ENCODE results near the gene SLC25A12.

SLC25A12 gene

DNA sequence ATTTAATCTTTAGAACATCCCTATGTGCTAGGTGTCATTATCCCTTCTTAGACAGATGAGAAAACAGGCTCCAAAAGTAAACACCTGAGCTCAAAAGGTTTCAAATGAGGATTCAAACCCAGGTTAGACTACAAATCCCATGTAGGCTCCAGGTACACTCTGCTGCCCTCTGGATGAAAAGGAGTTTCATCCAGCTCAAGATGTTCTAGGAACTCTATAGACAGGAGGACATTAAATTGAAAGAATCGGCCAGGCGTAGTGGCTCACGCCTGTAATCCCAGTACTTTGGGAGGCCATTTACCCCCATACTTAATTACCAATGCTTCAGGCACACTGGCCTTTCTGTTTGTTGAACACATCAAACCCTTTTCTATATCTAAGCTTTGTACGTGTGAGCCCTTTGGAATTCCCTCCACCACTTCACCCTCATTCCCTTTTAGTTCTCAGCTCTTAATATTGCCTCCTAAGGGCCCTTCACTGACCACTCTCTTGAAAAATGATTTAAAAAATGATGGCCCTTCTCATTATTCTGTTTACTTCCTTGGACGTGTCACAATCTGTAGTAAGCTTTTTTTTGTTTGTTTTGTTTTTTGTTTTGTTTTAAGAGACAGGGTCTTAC is 10.7 kb downstream of the SLC25A12 start:
- no peak overlapping the region for H3K4me3 ChIP-seq (ENCODE audit: low read length)
- 94% methylated on average over 4 of the region's 5 CpGs for WGBS
- H3K27ac ChIP-seq (ENCODE audit: low read depth, low read length) = no peak overlapping the region
- H3K9me3 ChIP-seq (ENCODE audit: insufficient read depth, low read depth, low read length) = no peaks in the 10 kb centered on the region
- no peaks in the 10 kb centered on the region for H3K36me3 ChIP-seq (ENCODE audit: insufficient read depth, low read length)
- no peak overlapping the region for H3K9ac ChIP-seq (ENCODE audit: low read depth, low read length)
- H3K27me3 ChIP-seq (ENCODE audit: insufficient read depth, low read length) = no peaks in the 10 kb centered on the region
- H3K4me1 ChIP-seq (ENCODE audit: insufficient read depth, low read length) = peaks cover 4% of the 10 kb centered on the region

- H3K4me1 ChIP-seq (ENCODE audit: insufficient read depth, low read length) = peaks cover 5% of the 10 kb centered on the region
- no peak overlapping the region for H3K4me3 ChIP-seq (ENCODE audit: low read length)
- no peaks in the 10 kb centered on the region for H3K27me3 ChIP-seq (ENCODE audit: insufficient read depth, low read length)
- no peak overlapping the region for H3K27ac ChIP-seq (ENCODE audit: low read depth, low read length)
- H3K9me3 ChIP-seq (ENCODE audit: insufficient read depth, low read depth, low read length) = no peaks in the 10 kb centered on the region
- 100% methylated on average over 2 of the region's 2 CpGs for WGBS
- H3K36me3 ChIP-seq (ENCODE audit: insufficient read depth, low read length) = no peaks in the 10 kb centered on the region
- no peak overlapping the region for H3K9ac ChIP-seq (ENCODE audit: low read depth, low read length)
Observed at GRCh38 chr2:171882089-171882769, 11.8 kb downstream of the SLC25A12 start.

DNA sequence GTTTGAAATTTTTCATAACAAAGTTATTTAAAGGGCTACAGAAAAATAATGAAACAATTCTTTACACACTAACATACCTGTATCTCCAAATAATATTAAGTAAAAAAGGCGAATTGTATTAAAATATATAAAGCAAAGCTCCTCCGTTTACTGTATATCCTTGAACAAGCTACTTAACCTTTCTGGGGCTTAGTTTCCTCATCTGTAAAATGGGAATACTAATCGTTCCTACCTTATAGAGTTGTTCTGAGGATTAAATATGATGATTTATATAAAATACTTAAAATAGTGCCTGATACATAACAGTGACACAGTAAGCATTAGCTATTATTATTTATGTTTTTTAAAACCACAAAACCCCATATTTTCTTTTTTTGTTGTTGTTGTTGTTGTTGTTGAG is 13.3 kb downstream of the SLC25A12 start:
- H3K4me1 ChIP-seq (ENCODE audit: insufficient read depth, low read length) = peaks cover 5% of the 10 kb centered on the region
- 100% methylated on average over 2 of the region's 3 CpGs for WGBS
- H3K9ac ChIP-seq (ENCODE audit: low read depth, low read length) = no peak overlapping the region
- no peaks in the 10 kb centered on the region for H3K36me3 ChIP-seq (ENCODE audit: insufficient read depth, low read length)
- H3K27me3 ChIP-seq (ENCODE audit: insufficient read depth, low read length) = no peaks in the 10 kb centered on the region
- no peak overlapping the region for H3K4me3 ChIP-seq (ENCODE audit: low read length)
- H3K9me3 ChIP-seq (ENCODE audit: insufficient read depth, low read depth, low read length) = no peaks in the 10 kb centered on the region
- H3K27ac ChIP-seq (ENCODE audit: low read depth, low read length) = no peak overlapping the region

GRCh38 chr2:171879865-171880264 is 14.2 kb downstream of the SLC25A12 start:
- H3K27me3 ChIP-seq (ENCODE audit: insufficient read depth, low read length) = no peaks in the 10 kb centered on the region
- 80% methylated on average over 1 of the region's 1 CpG for WGBS
- peaks cover 5% of the 10 kb centered on the region for H3K4me1 ChIP-seq (ENCODE audit: insufficient read depth, low read length)
- no peak overlapping the region for H3K4me3 ChIP-seq (ENCODE audit: low read length)
- H3K9ac ChIP-seq (ENCODE audit: low read depth, low read length) = no peak overlapping the region
- no peaks in the 10 kb centered on the region for H3K36me3 ChIP-seq (ENCODE audit: insufficient read depth, low read length)
- H3K9me3 ChIP-seq (ENCODE audit: insufficient read depth, low read depth, low read length) = no peaks in the 10 kb centered on the region
- H3K27ac ChIP-seq (ENCODE audit: low read depth, low read length) = no peak overlapping the region

- Histone ChIP-seq H3K9me3 (ENCODE audit: insufficient read depth, low read depth, low read length) (no peaks in the 10 kb centered on the region), H3K4me1 (ENCODE audit: insufficient read depth, low read length) (peaks cover 5% of the 10 kb centered on the region), H3K9ac (ENCODE audit: low read depth, low read length) (no peak overlapping the region), H3K27me3 (ENCODE audit: insufficient read depth, low read length) (no peaks in the 10 kb centered on the region), H3K27ac (ENCODE audit: low read depth, low read length) (no peak overlapping the region), H3K4me3 (ENCODE audit: low read length) (no peak overlapping the region), H3K36me3 (ENCODE audit: insufficient read depth, low read length) (no peaks in the 10 kb centered on the region)
- 91% methylated on average over 2 of the region's 2 CpGs for WGBS
Observed at GRCh38 chr2:171878481-171878993, 15.5 kb downstream of the SLC25A12 start.

DNA sequence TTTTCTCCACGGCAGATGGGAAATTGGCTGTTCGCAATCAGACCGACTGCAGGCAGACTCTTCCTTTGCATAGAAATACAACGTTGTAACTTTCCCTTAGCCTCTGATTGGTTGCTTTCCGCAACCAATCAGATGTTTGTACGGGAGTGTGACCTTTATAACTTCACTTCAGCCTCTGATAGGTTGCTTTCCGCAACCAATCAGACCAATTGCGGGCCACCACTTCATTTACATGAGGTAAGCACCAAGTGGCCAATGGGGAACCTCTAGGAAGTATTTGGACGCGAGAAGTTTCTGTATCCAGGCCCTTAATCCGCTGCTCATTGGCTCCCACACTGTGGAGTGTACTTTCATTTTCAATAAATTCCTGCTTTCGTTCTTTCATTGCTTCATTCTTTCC is 19.1 kb downstream of the SLC25A12 start:
- 89% methylated on average over 12 of the region's 12 CpGs for WGBS
- Histone ChIP-seq H3K9ac (ENCODE audit: low read depth, low read length) (no peak overlapping the region), H3K4me1 (ENCODE audit: insufficient read depth, low read length) (peaks cover 5% of the 10 kb centered on the region), H3K27me3 (ENCODE audit: insufficient read depth, low read length) (no peaks in the 10 kb centered on the region), H3K9me3 (ENCODE audit: insufficient read depth, low read depth, low read length) (no peaks in the 10 kb centered on the region), H3K36me3 (ENCODE audit: insufficient read depth, low read length) (no peaks in the 10 kb centered on the region), H3K4me3 (ENCODE audit: low read length) (no peak overlapping the region), H3K27ac (ENCODE audit: low read depth, low read length) (no peak overlapping the region)

- Histone ChIP-seq H3K4me1 (ENCODE audit: insufficient read depth, low read length) (peaks cover 5% of the 10 kb centered on the region), H3K36me3 (ENCODE audit: insufficient read depth, low read length) (no peaks in the 10 kb centered on the region), H3K4me3 (ENCODE audit: low read length) (no peak overlapping the region), H3K27ac (ENCODE audit: low read depth, low read length) (no peak overlapping the region), H3K27me3 (ENCODE audit: insufficient read depth, low read length) (no peaks in the 10 kb centered on the region), H3K9ac (ENCODE audit: low read depth, low read length) (no peak overlapping the region), H3K9me3 (ENCODE audit: insufficient read depth, low read depth, low read length) (no peaks in the 10 kb centered on the region)
- WGBS = 95% methylated on average over 1 of the region's 1 CpG
Observed at GRCh38 chr2:171874517-171874916, 19.5 kb downstream of the SLC25A12 start.

DNA sequence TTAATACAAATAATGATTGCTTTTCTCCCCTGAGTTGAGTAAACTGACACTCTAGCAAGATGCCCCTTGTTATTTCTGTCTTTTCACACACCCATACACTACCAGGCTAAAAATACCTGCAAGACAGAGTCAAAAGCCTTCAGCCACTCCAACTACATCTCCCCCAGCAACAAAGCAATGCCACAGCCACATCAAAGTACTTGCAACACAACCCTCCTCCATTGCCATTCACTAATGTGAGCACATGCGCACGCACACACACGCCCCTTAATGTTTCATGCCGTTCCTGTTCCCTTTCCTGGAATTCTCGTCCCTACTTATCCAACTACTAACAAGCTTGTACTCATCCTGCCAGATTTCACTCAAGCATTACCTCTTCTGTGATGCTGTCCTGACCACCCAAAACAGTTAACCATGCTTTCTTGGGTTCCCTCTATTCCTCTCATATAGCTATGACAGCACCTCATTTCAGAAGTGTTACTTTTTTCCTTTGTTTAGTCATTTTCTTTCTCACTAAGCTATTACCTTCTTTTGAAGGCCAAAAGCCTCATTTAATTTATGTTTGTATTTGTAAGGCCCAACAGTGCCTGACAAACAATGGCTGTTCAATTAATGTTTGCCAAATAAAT is 29.6 kb downstream of the SLC25A12 start:
- no peaks in the 10 kb centered on the region for H3K4me1 ChIP-seq (ENCODE audit: insufficient read depth, low read length)
- no peak overlapping the region for H3K9ac ChIP-seq (ENCODE audit: low read depth, low read length)
- no peak overlapping the region for H3K27ac ChIP-seq (ENCODE audit: low read depth, low read length)
- WGBS = 94% methylated on average over 5 of the region's 5 CpGs
- no peaks in the 10 kb centered on the region for H3K27me3 ChIP-seq (ENCODE audit: insufficient read depth, low read length)
- H3K4me3 ChIP-seq (ENCODE audit: low read length) = no peak overlapping the region
- no peaks in the 10 kb centered on the region for H3K36me3 ChIP-seq (ENCODE audit: insufficient read depth, low read length)
- H3K9me3 ChIP-seq (ENCODE audit: insufficient read depth, low read depth, low read length) = peaks cover 3% of the 10 kb centered on the region; the same call in 1 of the 2 replicates

- H3K27me3 ChIP-seq (ENCODE audit: insufficient read depth, low read length) = no peaks in the 10 kb centered on the region
- H3K36me3 ChIP-seq (ENCODE audit: insufficient read depth, low read length) = no peaks in the 10 kb centered on the region
- no peak overlapping the region for H3K4me3 ChIP-seq (ENCODE audit: low read length)
- no peak overlapping the region for H3K9ac ChIP-seq (ENCODE audit: low read depth, low read length)
- H3K27ac ChIP-seq (ENCODE audit: low read depth, low read length) = no peak overlapping the region
- no peaks in the 10 kb centered on the region for H3K4me1 ChIP-seq (ENCODE audit: insufficient read depth, low read length)
- peaks cover under 1% of the 10 kb centered on the region; the same call in 1 of the 2 replicates for H3K9me3 ChIP-seq (ENCODE audit: insufficient read depth, low read depth, low read length)
- WGBS = 100% methylated on average over 3 of the region's 3 CpGs
Observed at GRCh38 chr2:171862501-171862900, 31.5 kb downstream of the SLC25A12 start.

DNA sequence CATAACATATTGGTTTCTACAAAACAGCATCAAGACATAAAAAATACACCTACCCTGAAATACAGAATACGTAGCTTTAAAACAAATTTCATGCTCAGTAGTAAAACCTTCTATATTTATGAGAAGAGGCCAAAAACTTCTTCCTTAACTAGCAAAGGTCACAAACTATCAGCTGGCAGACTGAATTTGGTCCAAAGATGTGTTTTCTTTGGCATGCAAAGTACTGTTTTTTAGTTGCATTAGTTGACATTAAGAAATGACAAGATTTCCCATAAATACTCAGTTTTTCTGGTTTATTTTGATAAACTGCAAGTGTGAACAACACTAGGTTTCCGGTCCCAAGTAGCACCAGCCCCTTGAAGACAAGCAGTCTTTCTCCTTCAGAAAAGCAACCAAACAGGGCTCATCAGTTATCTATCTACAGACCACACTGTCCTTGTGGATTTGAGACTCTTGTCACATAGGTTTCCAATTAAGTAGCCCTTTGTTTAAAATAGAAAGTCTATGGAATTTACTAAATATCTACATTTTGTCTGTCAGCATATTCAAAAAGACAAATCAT is 35.6 kb downstream of the SLC25A12 start:
- Histone ChIP-seq H3K4me3 (ENCODE audit: low read length) (no peak overlapping the region), H3K36me3 (ENCODE audit: insufficient read depth, low read length) (no peaks in the 10 kb centered on the region), H3K4me1 (ENCODE audit: insufficient read depth, low read length) (no peaks in the 10 kb centered on the region), H3K27me3 (ENCODE audit: insufficient read depth, low read length) (no peaks in the 10 kb centered on the region), H3K9ac (ENCODE audit: low read depth, low read length) (no peak overlapping the region), H3K27ac (ENCODE audit: low read depth, low read length) (no peak overlapping the region), H3K9me3 (ENCODE audit: insufficient read depth, low read depth, low read length) (no peaks in the 10 kb centered on the region)
- 86% methylated on average over 2 of the region's 2 CpGs for WGBS

DNA sequence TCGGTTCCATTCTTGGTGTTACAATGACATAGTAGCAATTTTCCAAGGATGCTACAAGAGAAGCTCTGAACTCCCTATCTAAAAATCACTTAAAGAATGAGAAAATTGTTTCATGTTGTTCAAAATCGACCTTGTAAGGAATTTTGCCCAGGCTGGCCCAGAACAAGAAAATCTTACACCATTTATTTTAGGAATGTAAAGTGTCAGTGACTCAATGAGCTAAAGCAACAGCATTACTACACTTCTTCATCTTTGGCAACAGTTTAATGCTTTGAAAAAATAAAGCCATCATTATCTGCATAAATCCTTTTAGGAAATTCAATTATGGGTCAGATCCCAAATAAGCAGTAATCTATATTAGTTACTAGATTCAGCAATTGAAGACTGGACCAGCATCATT is 38.6 kb downstream of the SLC25A12 start:
- H3K27me3 ChIP-seq (ENCODE audit: insufficient read depth, low read length) = no peaks in the 10 kb centered on the region
- H3K9ac ChIP-seq (ENCODE audit: low read depth, low read length) = no peak overlapping the region
- no peaks in the 10 kb centered on the region for H3K36me3 ChIP-seq (ENCODE audit: insufficient read depth, low read length)
- WGBS = 100% methylated on average over 1 of the region's 2 CpGs
- no peaks in the 10 kb centered on the region for H3K9me3 ChIP-seq (ENCODE audit: insufficient read depth, low read depth, low read length)
- H3K27ac ChIP-seq (ENCODE audit: low read depth, low read length) = no peak overlapping the region
- no peaks in the 10 kb centered on the region for H3K4me1 ChIP-seq (ENCODE audit: insufficient read depth, low read length)
- H3K4me3 ChIP-seq (ENCODE audit: low read length) = no peak overlapping the region

All from HUES64 (cell line).